MM.1S (cell line): ENCODE results near the gene ACSL4.
"Not testable (repeated sequence)": the region's sequence is repeated elsewhere in the genome, so short reads cannot be mapped to it uniquely, and the experiment has no call there.

Experiments
- DNase-seq: peaks from one replicate; pipeline ENCODE4 v3.0.0-alpha.2; 2015
- H2AFZ ChIP-seq: fragments of 300-600 bp; sonication (generic); 2 replicates; pipeline ENCODE4 v1.6.0; 2016; ENCODE audit warnings: antibody characterized with exemption, low read length
- H3F3A ChIP-seq: fragments of 300-600 bp; sonication (generic); 2 replicates; pipeline ENCODE4 v1.6.1; 2016; ENCODE audit warnings: mild to moderate bottlenecking, antibody characterized with exemption, low read length, moderate library complexity, mixed read lengths; ENCODE audit not compliant: insufficient read depth
- H3K27ac ChIP-seq: fragments of 300-600 bp; sonication (generic); 2 replicates; pipeline ENCODE4 v1.5.1; 2016; ENCODE audit warnings: mild to moderate bottlenecking, low read length
- H3K27me3 ChIP-seq: fragments of 300-600 bp; sonication (generic); replicated peaks from 2 replicates; pipeline ENCODE4 v1.6.0; 2016; ENCODE audit warnings: low read length; ENCODE audit not compliant: insufficient read depth
- H3K36me3 ChIP-seq: fragments of 300-600 bp; sonication (generic); replicated peaks from 2 replicates; pipeline ENCODE4 v1.6.1; 2016; ENCODE audit warnings: mild to moderate bottlenecking, low read length, mixed read lengths; ENCODE audit not compliant: insufficient read depth
- H3K4me1 ChIP-seq: fragments of 300-600 bp; sonication (generic); 2 replicates; pipeline ENCODE4 v1.6.1; 2016; ENCODE audit warnings: low read length, mixed read lengths
- H3K4me2 ChIP-seq: fragments of 300-600 bp; sonication (generic); 2 replicates; pipeline ENCODE4 v1.6.0; 2016; ENCODE audit warnings: low read depth, low read length
- H3K4me3 ChIP-seq: fragments of 300-600 bp; sonication (generic); 2 replicates; pipeline ENCODE4 v1.5.1; 2016; ENCODE audit warnings: low read length, mixed read lengths
- H3K79me2 ChIP-seq: fragments of 300-600 bp; sonication (generic); 2 replicates; pipeline ENCODE4 v1.6.1; 2016; ENCODE audit warnings: mixed run types, low read length, mixed read lengths
- H3K9ac ChIP-seq: fragments of 300-600 bp; sonication (generic); 2 replicates; pipeline ENCODE4 v1.6.1; 2016; ENCODE audit warnings: low read length, mixed read lengths
- H3K9me2 ChIP-seq: fragments of 300-600 bp; sonication (generic); replicated peaks from 2 replicates; pipeline ENCODE4 v1.6.1; 2016; ENCODE audit warnings: mild to moderate bottlenecking, low read length, mixed read lengths; ENCODE audit not compliant: insufficient read depth
- H3K9me3 ChIP-seq: fragments of 300-600 bp; sonication (generic); replicated peaks from 2 replicates; pipeline ENCODE4 v1.6.1; 2016; ENCODE audit warnings: mild to moderate bottlenecking, low read length, mixed read lengths; ENCODE audit not compliant: insufficient read depth
- H4K20me1 ChIP-seq: fragments of 300-600 bp; sonication (generic); 2 replicates; pipeline ENCODE4 v1.6.1; 2016; ENCODE audit warnings: mild to moderate bottlenecking, low read length, moderate library complexity, mixed read lengths; ENCODE audit not compliant: insufficient read depth
- CTCF ChIP-seq: fragments of 300-600 bp; sonication (generic); IDR thresholded peaks from 2 replicates; pipeline ENCODE4 v1.5.1; 2016; ENCODE audit warnings: antibody characterized with exemption, low read length, mixed read lengths
- EZH2 ChIP-seq: fragments of 300-600 bp; sonication (generic); optimal IDR thresholded peaks from 2 replicates; pipeline ENCODE3; 2017; ENCODE audit warnings: low read depth, mild to moderate bottlenecking, antibody characterized with exemption, low read length, mixed read lengths
- EZH2phosphoT487 ChIP-seq: fragments of 300-600 bp; sonication (generic); IDR thresholded peaks from 2 replicates; pipeline ENCODE4 v1.6.1; 2018; ENCODE audit warnings: antibody characterized with exemption, low read length

ACSL4 gene

GRCh38 chrX:109733613-109734083, 591 bp upstream of the ACSL4 start:
- peak overlapping the region; percentile 87 for H3K4me2 ChIP-seq
- no peaks in the 10 kb centered on the region for H3K9me3 ChIP-seq
- no peaks in the 10 kb centered on the region for H4K20me1 ChIP-seq
- H3K9ac ChIP-seq: peak overlapping the region; percentile 53
- H3K4me1 ChIP-seq: 0 out of 2 replicates have a peak, but pooled peaks cover 4% of the 10 kb centered on the region
- peak overlapping the region; percentile 70 for H3K4me3 ChIP-seq
- DNase-seq: no peak
- TF ChIP-seq EZH2 (no peak), EZH2phosphoT487 (no peak), CTCF (no peak)
- H3K27ac ChIP-seq: peak overlapping the region; percentile 65
- no peaks in the 10 kb centered on the region for H3K36me3 ChIP-seq
- no peaks in the 10 kb centered on the region for H3K9me2 ChIP-seq
- H2AFZ ChIP-seq: peak overlapping the region; percentile 77
- H3K27me3 ChIP-seq: no peaks in the 10 kb centered on the region
- H3F3A ChIP-seq: no peaks in the 10 kb centered on the region
- peaks cover 33% of the 10 kb centered on the region for H3K79me2 ChIP-seq

- peak overlapping the region; percentile 73 for H2AFZ ChIP-seq
- peaks cover 37% of the 10 kb centered on the region for H3K79me2 ChIP-seq
- no peaks in the 10 kb centered on the region for H3K27me3 ChIP-seq
- H3K4me3 ChIP-seq: peak overlapping the region; percentile 75
- no peaks in the 10 kb centered on the region for H3K36me3 ChIP-seq
- H3K4me2 ChIP-seq: peak overlapping the region; percentile 66
- H4K20me1 ChIP-seq: no peaks in the 10 kb centered on the region
- H3K9me3 ChIP-seq: no peaks in the 10 kb centered on the region
- 0 out of 2 replicates have a peak, but pooled peaks cover 10% of the 10 kb centered on the region for H3K4me1 ChIP-seq
- H3K27ac ChIP-seq: peak overlapping the region; percentile 43; the same call in 1 of the 2 replicates
- peak; percentile 12 for DNase-seq
- TF ChIP-seq EZH2: no peak
- no peak for TF ChIP-seq EZH2phosphoT487
- no peak for TF ChIP-seq CTCF
- H3K9me2 ChIP-seq: no peaks in the 10 kb centered on the region
- peak overlapping the region; percentile 72 for H3K9ac ChIP-seq
- no peaks in the 10 kb centered on the region for H3F3A ChIP-seq
Observed at GRCh38 chrX:109732017-109732801, 848 bp downstream of the ACSL4 start.

GRCh38 chrX:109728173-109728535, 4.9 kb downstream of the ACSL4 start:
- Histone ChIP-seq H3K27ac (no peak overlapping the region), H3K4me2 (peak overlapping the region; percentile 33; the same call in 1 of the 2 replicates), H3K79me2 (peaks cover 37% of the 10 kb centered on the region), H3K9me2 (no peaks in the 10 kb centered on the region), H3K9ac (no peak overlapping the region), H2AFZ (no peak overlapping the region), H4K20me1 (no peaks in the 10 kb centered on the region), H3K4me1 (0 out of 2 replicates have a peak, but pooled peaks cover 6% of the 10 kb centered on the region), H3K36me3 (no peaks in the 10 kb centered on the region), H3K27me3 (no peaks in the 10 kb centered on the region), H3K9me3 (no peaks in the 10 kb centered on the region), H3K4me3 (no peak overlapping the region), H3F3A (no peaks in the 10 kb centered on the region)
- no peak for DNase-seq
- TF ChIP-seq EZH2 (no peak), EZH2phosphoT487 (no peak), CTCF (no peak)

GRCh38 chrX:109724971-109725370, 8.1 kb downstream of the ACSL4 start:
- H2AFZ ChIP-seq, H3K4me2 ChIP-seq, H3K27me3 ChIP-seq, H3F3A ChIP-seq, H3K9ac ChIP-seq, H3K9me2 ChIP-seq, H3K36me3 ChIP-seq, H3K4me3 ChIP-seq, H3K4me1 ChIP-seq, DNase-seq, H4K20me1 ChIP-seq, H3K27ac ChIP-seq, H3K9me3 ChIP-seq: not testable (repeated sequence)
- H3K79me2 ChIP-seq: peaks cover 14% of the 10 kb centered on the region
